Measurements from ENCODE around the gene GARIN5B. TPM values are rescaled to one million over a fixed set of nuclear protein-coding genes. Genes with fewer than 3 reads are reported as not detected.

Gene GARIN5B
- total and polyA plus RNA-seq, 2 of the 4 experiments (the other 2 are of a cell fraction): not detected

- intact Hi-C loops (cut with micrococcal nuclease) (no loop called here), dilution Hi-C loops (cut with HindIII; ENCODE audit: low sequenced_read_pairs, unreplicated experiment) (no loop called here), in situ Hi-C loops (cut with MboI; ENCODE audit: low sequenced_read_pairs) (no loop called here)
- Histone ChIP-seq H3K9me3 (ENCODE audit: control insufficient read depth, insufficient read depth, low read length) (no peaks in the 10 kb centered on the region; the same call in 1 of the 2 replicates), H4K5ac (ENCODE audit: low read depth, low read length) (no peak overlapping the region), H2BK120ac (ENCODE audit: low read depth, low read length) (no peak overlapping the region), H3K27me3 (ENCODE audit: control insufficient read depth, insufficient read depth, low read length) (no peaks in the 10 kb centered on the region), H3K9me1 (ENCODE audit: insufficient read depth, low read length) (no peaks in the 10 kb centered on the region), H2BK15ac (ENCODE audit: low read depth, low read length) (no peak overlapping the region), H2BK5ac (ENCODE audit: low read depth, low read length, poor library complexity, severe bottlenecking) (no peak overlapping the region), H4K8ac (ENCODE audit: low read depth in 2 of 2, low read length in 2 of 2) (no peak overlapping the region), H2AK9ac (replicated peaks; ENCODE audit: low read depth, low read length, poor library complexity) (no peak overlapping the region), H3K56ac (ENCODE audit: extremely low read depth, insufficient read depth, low read length) (no peak overlapping the region), H3K4me1 (ENCODE audit: control insufficient read depth, insufficient read depth, low read length) (no peaks in the 10 kb centered on the region), H3K14ac (replicated peaks; ENCODE audit: low read depth, low read length) (no peak overlapping the region), H2AK5ac (ENCODE audit: low read depth, low read length) (no peak overlapping the region), H3K4ac (ENCODE audit: low read depth, low read length) (no peak overlapping the region), H3K27ac (ENCODE audit: insufficient read depth, low read length) (no peak overlapping the region), H2BK20ac (ENCODE audit: low read depth, low read length) (no peak overlapping the region), H3K23ac (ENCODE audit: low read depth, low read length) (no peak overlapping the region), H3K18ac (ENCODE audit: low read depth, low read length) (no peak overlapping the region), H4K91ac (ENCODE audit: insufficient read depth, low read depth, low read length) (no peak overlapping the region), H3K79me1 (ENCODE audit: low read depth in 1 of 2, low read length in 2 of 2) (no peaks in the 10 kb centered on the region), H3K4me2 (ENCODE audit: low read depth, low read length) (no peak overlapping the region), H3K9ac (ENCODE audit: low read depth, low read length) (no peak overlapping the region), H4K20me1 (ENCODE audit: insufficient read depth, low read length) (no peaks in the 10 kb centered on the region), H3K4me3 (ENCODE audit: insufficient read depth, low read depth, low read length) (no peak overlapping the region), H2AFZ (replicated peaks; ENCODE audit: low read length, poor library complexity) (no peak overlapping the region), H3K36me3 (ENCODE audit: control insufficient read depth, insufficient read depth, low read length) (peaks cover 49% of the 10 kb centered on the region)
- POLR2A ChIA-PET (ENCODE audit: unreplicated experiment): no interaction called here
- TF ChIP-seq FOS (IDR thresholded peaks at IDR 0.05; ENCODE audit: low read depth, low read length) (no peak), BHLHE40 (IDR thresholded peaks at IDR 0.05; ENCODE audit: low read depth, low read length) (no peak), ELK1 (IDR thresholded peaks at IDR 0.05; ENCODE audit: borderline replicate concordance, low read depth, low read length) (no peak), RAD21 (IDR thresholded peaks at IDR 0.05; ENCODE audit: low read length) (no peak), NFE2L2 (IDR thresholded peaks at IDR 0.05; ENCODE audit: low read depth, low read length) (no peak), USF2 (IDR thresholded peaks at IDR 0.05; ENCODE audit: low read depth, low read length) (no peak), CHD1 (IDR thresholded peaks at IDR 0.05; ENCODE audit: low read depth, low read length) (no peak), POLR2A (IDR thresholded peaks at IDR 0.05; ENCODE audit: low read depth, low read length) (no peak), RFX5 (IDR thresholded peaks at IDR 0.05; ENCODE audit: low read depth, low read length) (no peak), CTCF (conservative IDR thresholded peaks at IDR 0.05; ENCODE audit: low read depth, low read length) (no peak)
- DNase-seq (no peak), ATAC-seq (ENCODE audit: low read depth) (no peak)
- CTCF ChIA-PET: no interaction called here
- WGBS, 2 experiments (ENCODE audit: extremely low coverage in 2 of 2, insufficient read length in 1 of 2): 96% methylated on average over 7 of the region's 17 CpGs; no CpG with 5 or more reads in 1 of the 2 experiments
- BruUV-seq (replicated peaks): no TSS peak
Measured at GRCh38 chr19:55305983-55306562, 57.0 kb downstream of the GARIN5B start.
